Muscle layer of colon (tissue), 2 donors: ENCODE data around the gene ABCB11.

Experiments
- H3K27ac ChIP-seq: one replicate; pipeline ENCODE4 v1.7.0; 2013; ENCODE audit warnings: low read depth, mild to moderate bottlenecking, low read length, moderate library complexity
- H3K27me3 ChIP-seq, 2 donors: one replicate each; pipeline ENCODE4 v1.7.0; 2013; ENCODE audit warnings: low read length in 2 of 2, mild to moderate bottlenecking in 2 of 2; ENCODE audit not compliant: insufficient read depth in 2 of 2, control insufficient read depth in 1 of 2
- H3K36me3 ChIP-seq: one replicate; pipeline ENCODE4 v1.7.0; 2013; ENCODE audit warnings: mild to moderate bottlenecking, low read length; ENCODE audit not compliant: insufficient read depth
- H3K4me1 ChIP-seq: one replicate; pipeline ENCODE4 v1.7.0; 2013; ENCODE audit warnings: mild to moderate bottlenecking, low read length; ENCODE audit not compliant: insufficient read depth
- H3K4me3 ChIP-seq, 2 donors: one replicate each; pipeline ENCODE4 v1.7.0; 2013; ENCODE audit warnings: low read length in 2 of 2, low read depth in 1 of 2, mild to moderate bottlenecking in 1 of 2, moderate library complexity in 1 of 2
- H3K9ac ChIP-seq: one replicate; pipeline ENCODE4 v1.7.0; 2013; ENCODE audit warnings: low read length
- H3K9me3 ChIP-seq: one replicate; pipeline ENCODE4 v1.7.0; 2013; ENCODE audit warnings: mild to moderate bottlenecking, low read length
- donor health status: abdominal sarcoma.
- donor health status: Adenocarcinoma of cecum.

Gene ABCB11

GRCh38 chr2:168986398-168986943, 44.7 kb downstream of the ABCB11 start:
- H3K36me3 ChIP-seq: no peaks in the 10 kb centered on the region
- H3K27ac ChIP-seq: no peak overlapping the region
- no peak overlapping the region for H3K4me3 ChIP-seq
- H3K4me1 ChIP-seq: no peaks in the 10 kb centered on the region
- H3K27me3 ChIP-seq: no peaks in the 10 kb centered on the region
- H3K9me3 ChIP-seq: no peaks in the 10 kb centered on the region
- H3K9ac ChIP-seq: no peak overlapping the region

GRCh38 chr2:168981651-168982050, 49.5 kb downstream of the ABCB11 start:
- Histone ChIP-seq H3K27me3 (no peaks in the 10 kb centered on the region), H3K9ac (no peak overlapping the region), H3K27ac (no peak overlapping the region), H3K9me3 (no peaks in the 10 kb centered on the region), H3K36me3 (no peaks in the 10 kb centered on the region), H3K4me3 (no peak overlapping the region), H3K4me1 (no peaks in the 10 kb centered on the region)

- H3K9ac ChIP-seq: no peak overlapping the region
- no peaks in the 10 kb centered on the region for H3K9me3 ChIP-seq
- no peaks in the 10 kb centered on the region for H3K27me3 ChIP-seq
- no peak overlapping the region for H3K4me3 ChIP-seq
- no peaks in the 10 kb centered on the region for H3K4me1 ChIP-seq
- no peak overlapping the region for H3K27ac ChIP-seq
- no peaks in the 10 kb centered on the region for H3K36me3 ChIP-seq
Measured at GRCh38 chr2:168978461-168978861, 52.7 kb downstream of the ABCB11 start.

- Histone ChIP-seq H3K27me3 (no peaks in the 10 kb centered on the region), H3K4me1 (no peaks in the 10 kb centered on the region), H3K9me3 (no peaks in the 10 kb centered on the region), H3K9ac (no peak overlapping the region), H3K4me3 (no peak overlapping the region), H3K27ac (no peak overlapping the region), H3K36me3 (no peaks in the 10 kb centered on the region)
Measured at GRCh38 chr2:168977608-168978007, 53.5 kb downstream of the ABCB11 start.

GRCh38 chr2:168976034-168976654, 55.0 kb downstream of the ABCB11 start:
- no peaks in the 10 kb centered on the region for H3K36me3 ChIP-seq
- H3K27ac ChIP-seq: no peak overlapping the region
- H3K27me3 ChIP-seq: no peaks in the 10 kb centered on the region
- H3K4me3 ChIP-seq: no peak overlapping the region
- no peak overlapping the region for H3K9ac ChIP-seq
- no peaks in the 10 kb centered on the region for H3K9me3 ChIP-seq
- H3K4me1 ChIP-seq: no peaks in the 10 kb centered on the region

- Histone ChIP-seq H3K4me1 (no peaks in the 10 kb centered on the region), H3K27ac (no peak overlapping the region), H3K36me3 (no peaks in the 10 kb centered on the region), H3K9me3 (no peaks in the 10 kb centered on the region), H3K27me3 (no peaks in the 10 kb centered on the region), H3K9ac (no peak overlapping the region), H3K4me3 (no peak overlapping the region)
Measured at GRCh38 chr2:168974428-168974827, 56.7 kb downstream of the ABCB11 start.

- H3K27ac ChIP-seq: no peak overlapping the region
- no peak overlapping the region for H3K9ac ChIP-seq
Measured at GRCh38 chr2:168971261-168971660, 59.9 kb downstream of the ABCB11 start.

GRCh38 chr2:168970711-168971233, 60.4 kb downstream of the ABCB11 start:
- Histone ChIP-seq H3K27ac (no peak overlapping the region), H3K9me3 (no peaks in the 10 kb centered on the region), H3K36me3 (no peaks in the 10 kb centered on the region), H3K4me3 (no peak overlapping the region), H3K9ac (no peak overlapping the region), H3K4me1 (no peaks in the 10 kb centered on the region), H3K27me3 (no peaks in the 10 kb centered on the region)

More at GRCh38 chr2:168971261-168971660, 59.9 kb downstream of the ABCB11 start:
- Histone ChIP-seq H3K36me3 (no peaks in the 10 kb centered on the region), H3K27me3 (no peaks in the 10 kb centered on the region), H3K4me1 (no peaks in the 10 kb centered on the region), H3K9me3 (no peaks in the 10 kb centered on the region), H3K4me3 (no peak overlapping the region)

- no peaks in the 10 kb centered on the region for H3K4me1 ChIP-seq
- no peaks in the 10 kb centered on the region for H3K9me3 ChIP-seq
- no peak overlapping the region for H3K9ac ChIP-seq
- H3K36me3 ChIP-seq: no peaks in the 10 kb centered on the region
- H3K27me3 ChIP-seq: no peaks in the 10 kb centered on the region
- H3K27ac ChIP-seq: no peak overlapping the region
- H3K4me3 ChIP-seq: no peak overlapping the region
Measured at GRCh38 chr2:168969865-168970264, 61.3 kb downstream of the ABCB11 start.

- no peaks in the 10 kb centered on the region for H3K4me1 ChIP-seq
- no peak overlapping the region for H3K9ac ChIP-seq
- no peaks in the 10 kb centered on the region for H3K36me3 ChIP-seq
- H3K9me3 ChIP-seq: no peaks in the 10 kb centered on the region
- H3K27ac ChIP-seq: no peak overlapping the region
- H3K4me3 ChIP-seq: no peak overlapping the region
- H3K27me3 ChIP-seq: no peaks in the 10 kb centered on the region
Measured at GRCh38 chr2:168968342-168968741, 62.8 kb downstream of the ABCB11 start.

- Histone ChIP-seq H3K27ac (no peak overlapping the region), H3K9me3 (no peaks in the 10 kb centered on the region), H3K36me3 (no peaks in the 10 kb centered on the region)
Measured at GRCh38 chr2:168964251-168964807, 66.8 kb downstream of the ABCB11 start.

GRCh38 chr2:168962636-168963035, 68.5 kb downstream of the ABCB11 start:
- Histone ChIP-seq H3K27me3 (no peaks in the 10 kb centered on the region), H3K9ac (no peak overlapping the region), H3K9me3 (no peaks in the 10 kb centered on the region), H3K27ac (no peak overlapping the region), H3K36me3 (no peaks in the 10 kb centered on the region), H3K4me3 (no peak overlapping the region), H3K4me1 (no peaks in the 10 kb centered on the region)

More at GRCh38 chr2:168964251-168964807, 66.8 kb downstream of the ABCB11 start:
- Histone ChIP-seq H3K4me3 (no peak overlapping the region), H3K4me1 (no peaks in the 10 kb centered on the region), H3K27me3 (no peaks in the 10 kb centered on the region), H3K9ac (no peak overlapping the region)
